A549 treated with RU486 at 1 μM for 4 hours (cell line): ENCODE measurements around the gene LIMS1. TPM values are rescaled to one million over a fixed set of nuclear protein-coding genes. Genes with fewer than 3 reads are reported as not detected.

Source experiments
- total RNA-seq: library from RNA; stranded (reverse); fragments of 200-300 nt; extraction: Qiagen RNA extraction; gene quantifications from 5 replicates; pipeline ENCODE4 v1.2.3, GENCODE V29; 2022; ENCODE audit warnings: low read depth

Gene LIMS1
- 42.2 to 66.1 TPM (median 52.5 TPM) in 5 replicates for total RNA-seq

GRCh38 chr2:108533832-108534583 lies at the start of gene LIMS1:
Gene LIMS1 (plus strand): TSS chr2:108534470. CDS start chr2:108534563, 93 bp downstream.

GRCh38 chr2:108719149-108720044 lies 185.1 kb downstream of the LIMS1 start, which contains the start of gene RANBP2:
Gene RANBP2 (plus strand): TSS chr2:108719482. CDS start chr2:108719607, 125 bp downstream.

Other genes with a start within 250 kb of the LIMS1 start
- 0.29 to 0.83 TPM (median 0.59 TPM) in 5 replicates for gene SULT1C2, start 245.6 kb upstream of the LIMS1 start, total RNA-seq
- 0.08 TPM in 1 of 5 replicates, not detected in the others for gene SULT1C4, start 156.5 kb upstream of the LIMS1 start, total RNA-seq
- gene GCC2, start 85.3 kb upstream of the LIMS1 start, total RNA-seq, result 7.3 to 16.8 TPM (median 15.7 TPM) in 5 replicates
- gene RANBP2, start 185.0 kb downstream of the LIMS1 start, total RNA-seq, result 11.5 to 29.3 TPM (median 24.8 TPM) in 5 replicates